A673 (cell line): ENCODE results near the gene PPM1N. TPM values are rescaled to one million over a fixed set of nuclear protein-coding genes. Genes with fewer than 3 reads are reported as not detected.

ENCODE experiments used
- BruUV-seq: library from RNA; stranded (reverse); fragments of 400-500 nt; replicated peaks from 2 replicates; lab custom pipeline; 2021; lab: Mats Ljungman, UMichigan
- CTCF ChIA-PET: fragments of 300-600 bp; sonication (Branson Sonifier 250); formaldehyde crosslinking; loops from one replicate; lab custom pipeline; 2022; ENCODE audit warnings: antibody characterized with exemption; lab: Charles Lee
- POLR2A ChIA-PET: fragments of 300-600 bp; sonication (Branson Sonifier 250); formaldehyde crosslinking; loops from one replicate; lab custom pipeline; 2022; ENCODE audit warnings: antibody characterized with exemption; ENCODE audit not compliant: low non-redundant PET; lab: Charles Lee
- DNase-seq: peaks from one replicate; pipeline ENCODE4 v3.0.0-alpha.2; 2015; ENCODE audit warnings: low spot score
- H3K27ac ChIP-seq: fragments of 200-600 bp; sonication (generic); 2 replicates; pipeline ENCODE4 v1.5.1; 2016; ENCODE audit warnings: mixed run types, low read depth, mild to moderate bottlenecking, mixed read lengths, antibody characterized with exemption, low read length; ENCODE audit not compliant: poor library complexity, severe bottlenecking
- H3K27me3 ChIP-seq: fragments of 200-600 bp; sonication (generic); replicated peaks from 2 replicates; pipeline ENCODE4 v1.6.1; 2017; ENCODE audit warnings: mixed run types, low read depth, mild to moderate bottlenecking, mixed read lengths, antibody characterized with exemption, low read length; ENCODE audit not compliant: insufficient read depth, poor library complexity
- H3K36me3 ChIP-seq: fragments of 200-600 bp; sonication (generic); 2 replicates; pipeline ENCODE4 v1.6.1; 2016; ENCODE audit warnings: mixed run types, mild to moderate bottlenecking, mixed read lengths, antibody characterized with exemption, low read length; ENCODE audit not compliant: insufficient read depth, poor library complexity, severe bottlenecking
- H3K4me1 ChIP-seq: fragments of 200-600 bp; sonication (generic); 2 replicates; pipeline ENCODE4 v1.6.1; 2017; ENCODE audit warnings: mixed run types, mild to moderate bottlenecking, mixed read lengths, antibody characterized with exemption, low read length; ENCODE audit not compliant: insufficient read depth, poor library complexity, severe bottlenecking
- H3K4me3 ChIP-seq: fragments of 200-600 bp; sonication (generic); 2 replicates; pipeline ENCODE4 v1.5.1; 2016; ENCODE audit warnings: low read depth, mixed run types, mild to moderate bottlenecking, mixed read lengths, low read length; ENCODE audit not compliant: poor library complexity, severe bottlenecking
- H3K9me3 ChIP-seq: fragments of 200-600 bp; sonication (generic); 2 replicates; pipeline ENCODE4 v1.6.1; 2016; ENCODE audit warnings: mixed run types, low read depth, mild to moderate bottlenecking, mixed read lengths, antibody characterized with exemption, low read length; ENCODE audit not compliant: poor library complexity, severe bottlenecking
- EZH2 ChIP-seq: fragments of 200-600 bp; sonication (generic); IDR thresholded peaks from 2 replicates; pipeline ENCODE4 v1.6.1; 2017; ENCODE audit warnings: borderline replicate concordance, low read depth, mild to moderate bottlenecking, mixed read lengths, antibody characterized with exemption, low read length; ENCODE audit not compliant: poor library complexity, severe bottlenecking
- intact Hi-C: fragments of 100-400 bp; cut with micrococcal nuclease; formaldehyde crosslinking; loops from one replicate; pipeline ENCODE4 v1.10.0; 2022; ENCODE audit not compliant: unreplicated experiment
- total RNA-seq: library from RNA; stranded (reverse); gene quantifications from 2 replicates; pipeline ENCODE4 v1.2.3, GENCODE V29; 2021
- TF ChIP-seq, protein P1 (sequence below): fragments of 300-800, 200-600 bp; sonication (generic); conservative IDR thresholded peaks from 2 replicates; pipeline ENCODE4 v1.5.1; 2017; ENCODE audit warnings: low read depth, mild to moderate bottlenecking, antibody characterized with exemption, low read length, moderate library complexity, mixed read lengths

Gene PPM1N
- total RNA-seq, 1 experiment from 2014 or later = 0.80 TPM

DNA sequence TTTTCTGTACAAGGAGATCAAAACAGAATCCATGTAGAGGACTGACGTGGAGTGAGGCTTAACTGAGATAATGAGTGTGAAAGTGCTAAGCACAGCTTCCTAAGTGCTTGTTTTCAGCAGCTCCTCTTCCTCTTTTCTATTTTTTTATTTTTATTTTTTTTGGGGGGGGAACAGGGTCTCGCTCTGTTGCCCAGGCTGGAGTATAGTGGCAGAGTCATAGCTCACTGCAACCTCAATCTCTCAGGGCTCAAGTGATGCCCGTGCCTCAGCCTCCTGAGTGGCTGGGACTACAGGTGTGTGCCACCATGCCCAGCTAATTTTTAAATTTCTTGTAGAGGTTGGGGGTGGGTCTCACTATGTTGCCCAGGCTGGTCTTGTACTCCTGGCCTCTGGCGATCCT is 36.1 kb upstream of the PPM1N start:
- Histone ChIP-seq H3K4me1 (no peaks in the 10 kb centered on the region), H3K27me3 (no peaks in the 10 kb centered on the region), H3K9me3 (no peaks in the 10 kb centered on the region), H3K36me3 (no peaks in the 10 kb centered on the region), H3K4me3 (no peak overlapping the region), H3K27ac (no peak overlapping the region)
- DNase-seq = no peak
- POLR2A ChIA-PET = no interaction called here
- CTCF ChIA-PET = no interaction called here
- intact Hi-C loops = no loop called here
- TF ChIP-seq, protein P1, sequence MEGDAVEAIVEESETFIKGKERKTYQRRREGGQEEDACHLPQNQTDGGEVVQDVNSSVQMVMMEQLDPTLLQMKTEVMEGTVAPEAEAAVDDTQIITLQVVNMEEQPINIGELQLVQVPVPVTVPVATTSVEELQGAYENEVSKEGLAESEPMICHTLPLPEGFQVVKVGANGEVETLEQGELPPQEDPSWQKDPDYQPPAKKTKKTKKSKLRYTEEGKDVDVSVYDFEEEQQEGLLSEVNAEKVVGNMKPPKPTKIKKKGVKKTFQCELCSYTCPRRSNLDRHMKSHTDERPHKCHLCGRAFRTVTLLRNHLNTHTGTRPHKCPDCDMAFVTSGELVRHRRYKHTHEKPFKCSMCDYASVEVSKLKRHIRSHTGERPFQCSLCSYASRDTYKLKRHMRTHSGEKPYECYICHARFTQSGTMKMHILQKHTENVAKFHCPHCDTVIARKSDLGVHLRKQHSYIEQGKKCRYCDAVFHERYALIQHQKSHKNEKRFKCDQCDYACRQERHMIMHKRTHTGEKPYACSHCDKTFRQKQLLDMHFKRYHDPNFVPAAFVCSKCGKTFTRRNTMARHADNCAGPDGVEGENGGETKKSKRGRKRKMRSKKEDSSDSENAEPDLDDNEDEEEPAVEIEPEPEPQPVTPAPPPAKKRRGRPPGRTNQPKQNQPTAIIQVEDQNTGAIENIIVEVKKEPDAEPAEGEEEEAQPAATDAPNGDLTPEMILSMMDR = no peak
- no peak for TF ChIP-seq EZH2
- BruUV-seq = no TSS peak

DNA sequence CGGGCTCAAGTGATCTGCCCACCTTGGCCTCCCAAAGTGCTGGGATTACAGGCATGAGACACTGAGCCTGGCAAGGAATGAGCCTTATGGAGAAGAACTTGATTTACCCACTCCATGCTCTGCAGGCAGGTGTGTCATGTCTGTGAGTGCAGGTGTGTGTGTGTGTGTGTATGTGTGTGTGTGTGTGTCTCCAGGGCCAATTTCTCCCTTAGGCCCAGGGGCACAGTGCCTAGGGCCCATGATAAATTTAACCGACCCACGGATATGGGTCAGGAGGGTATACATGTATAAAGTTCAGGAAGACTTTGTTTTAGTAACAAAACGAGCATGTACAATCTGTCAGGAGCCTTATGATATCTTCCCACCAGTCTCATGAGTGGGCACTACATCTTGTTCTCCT is 35.0 kb upstream of the PPM1N start:
- Histone ChIP-seq H3K27me3 (no peaks in the 10 kb centered on the region), H3K4me3 (no peak overlapping the region), H3K4me1 (no peaks in the 10 kb centered on the region), H3K36me3 (no peaks in the 10 kb centered on the region), H3K27ac (no peak overlapping the region), H3K9me3 (no peaks in the 10 kb centered on the region)
- ChIA-PET CTCF (no interaction called here), POLR2A (no interaction called here)
- no peak for DNase-seq
- no TSS peak for BruUV-seq
- TF ChIP-seq, protein P1 = no peak
- TF ChIP-seq EZH2 = no peak
- intact Hi-C loops = no loop called here

DNA sequence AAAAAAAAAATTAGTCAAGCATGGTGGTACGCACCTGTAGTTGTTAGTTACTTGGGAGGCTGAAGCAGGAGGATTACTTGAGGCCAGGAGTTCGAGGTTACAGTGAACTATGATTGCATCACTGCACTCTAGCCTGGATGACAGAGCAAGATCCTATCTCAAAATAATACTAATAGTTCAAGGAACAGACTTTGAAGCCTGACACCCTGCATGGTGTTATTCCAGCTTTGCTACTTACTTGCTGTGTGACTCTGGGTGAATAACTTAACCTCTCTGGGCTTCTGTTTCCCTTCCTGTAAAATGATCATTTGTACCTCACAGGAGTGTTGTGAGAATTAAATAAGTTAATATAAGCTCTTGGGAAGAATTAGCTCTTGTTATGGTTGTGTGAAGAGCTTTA is 34.0 kb upstream of the PPM1N start:
- intact Hi-C loops = no loop called here
- POLR2A ChIA-PET = interaction anchor here (0.6 kb wide), 1 partner anchor 66 kb away, joined by 17 read pairs; no protein-coding TSS in a partner anchor
- TF ChIP-seq, protein P1 = no peak
- TF ChIP-seq EZH2 = no peak
- no peak for DNase-seq
- Histone ChIP-seq H3K27ac (no peak overlapping the region), H3K4me3 (no peak overlapping the region), H3K4me1 (no peaks in the 10 kb centered on the region), H3K27me3 (no peaks in the 10 kb centered on the region), H3K9me3 (no peaks in the 10 kb centered on the region), H3K36me3 (no peaks in the 10 kb centered on the region)
- BruUV-seq = no TSS peak
- CTCF ChIA-PET = no interaction called here
